Esophagus squamous epithelium (tissue), 5 donors: ENCODE results near the gene PAF1. TPM values are rescaled to one million over a fixed set of nuclear protein-coding genes. Genes with fewer than 3 reads are reported as not detected.
A peak's percentile ranks its signal among the peaks of the same experiment; 100 is the strongest.

Experiments used
- DNase-seq: peaks from one replicate; lab custom pipeline; 2025; lab: John Stamatoyannopoulos, UW
- H3K27ac ChIP-seq, 4 donors: fragments of 200-600 bp; sonication (generic); one replicate each; pipeline ENCODE4 v1.5.1; 2016 to 2019; ENCODE audit warnings: mild to moderate bottlenecking in 1 of 4
- H3K27me3 ChIP-seq, 4 donors: fragments of 200-600 bp; sonication (generic); 1 replicate in 3 of 4; 2 replicates in 1 of 4; pipeline versions ENCODE4 v1.5.1 to v1.6.0; 2017 to 2021; ENCODE audit warnings: antibody characterized with exemption in 1 of 4
- H3K36me3 ChIP-seq, 3 donors: fragments of 200-600 bp; sonication (generic); one replicate each; pipeline ENCODE4 v1.5.1; 2016 to 2019
- H3K4me1 ChIP-seq, 3 donors: fragments of 200-600 bp; sonication (generic); one replicate each; pipeline ENCODE4 v1.5.1; 2017 to 2019
- H3K4me3 ChIP-seq, 4 donors: fragments of 200-600 bp; sonication (generic); 1 replicate in 3 of 4; 2 replicates in 1 of 4; pipeline ENCODE4 v1.5.1; 2016 to 2019; ENCODE audit warnings: mild to moderate bottlenecking in 2 of 4, moderate library complexity in 1 of 4
- H3K9me3 ChIP-seq, 3 donors: fragments of 200-600 bp; sonication (generic); one replicate each; pipeline ENCODE4 v1.5.1; 2016 to 2019
- POLR2A ChIP-seq, 4 donors: fragments of 450-650 bp; IDR thresholded peaks; one replicate each; pipeline ENCODE4 v1.6.1; 2017; ENCODE audit warnings: antibody characterized with exemption in 4 of 4, mild to moderate bottlenecking in 4 of 4, moderate library complexity in 3 of 4
- WGBS, 2 donors: methylation state at CpG; one replicate each; pipeline ENCODE4 v1.1.5; 2018; 5-methylcytosine and 5-hydroxymethylcytosine counted together
- intact Hi-C: fragments of 100-400 bp; cut with DNase I; formaldehyde crosslinking; loops from one replicate; pipeline ENCODE4 v1.15.0; 2022
- total RNA-seq, 4 donors: library from RNA; depleted of rRNA; stranded (reverse); fragments of >200 nt; gene quantifications; one replicate each; pipeline ENCODE4 v1.1.0, GENCODE V29; 2016
- TF ChIP-seq, protein P1 (sequence below), 6 experiments: fragments of 450-650 bp in 4 of 6; fragments of 200-600 bp in 2 of 6; sonication (generic) in 2 of 6; IDR thresholded peaks; one replicate each; pipeline ENCODE4 v1.5.1; 2016 to 2019; ENCODE audit warnings: antibody characterized with exemption in 6 of 6, mild to moderate bottlenecking in 4 of 6, moderate library complexity in 4 of 6
- donor health status: DM: yes; HTN: yes; CAD: no.

The PAF1 gene
- total RNA-seq, 4 donors from 2014 or later = 35.4 to 53.6 (median 38.1) TPM

DNA sequence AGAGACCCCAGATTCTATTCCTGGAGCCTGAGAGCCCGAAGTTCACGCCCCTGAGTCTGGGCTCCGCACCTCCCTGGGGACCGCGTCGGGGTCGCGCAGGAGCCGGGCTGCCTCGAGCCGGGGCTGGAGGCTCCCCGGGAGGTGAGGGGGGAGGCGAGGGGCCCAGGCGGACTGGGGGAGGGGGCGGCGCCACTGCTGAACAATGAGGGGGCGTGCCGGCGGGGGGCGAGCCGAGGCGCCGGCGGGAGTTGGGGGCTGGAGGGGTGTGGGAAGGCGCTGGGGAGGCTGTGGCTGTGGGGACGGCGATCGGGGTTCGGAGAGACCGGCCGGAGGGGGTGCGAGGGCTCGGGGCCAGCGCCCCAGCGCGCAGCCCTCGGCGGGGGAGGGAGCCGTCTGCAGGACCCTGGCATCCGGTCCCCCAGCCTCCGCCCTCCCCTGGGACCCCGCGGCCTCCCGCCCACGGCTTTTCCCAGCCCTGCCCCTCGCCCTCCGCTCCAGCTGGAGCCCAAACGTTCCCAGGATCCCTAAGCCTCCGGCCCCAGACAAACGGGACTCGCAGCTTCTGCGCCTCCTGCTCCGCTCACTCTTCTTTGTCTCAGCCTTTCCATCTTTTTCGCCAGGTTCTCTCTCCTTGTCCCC is 22.5 kb upstream of the PAF1 start:
- intact Hi-C loops = no loop called here
- peaks cover 2 to 18% (median 3%) of the 10 kb centered on the region in 3 donors for H3K36me3 ChIP-seq
- no peaks in the 10 kb centered on the region for H3K27me3 ChIP-seq
- H3K27ac ChIP-seq = peak overlapping the region; percentile 99
- no peaks in the 10 kb centered on the region for H3K9me3 ChIP-seq
- DNase-seq = no peak
- peak overlapping the region; percentile 64 to 90 (median 79) for H3K4me3 ChIP-seq
- WGBS, 2 donors = 3 to 5% methylated on average over 9 to 12 of the region's 54 CpGs
- peaks cover 19 to 69% (median 32%) of the 10 kb centered on the region in 3 donors for H3K4me1 ChIP-seq
- peak in 1 of 4 donors; percentile 12 for TF ChIP-seq POLR2A (IDR thresholded peaks at IDR 0.05)
- TF ChIP-seq, protein P1, sequence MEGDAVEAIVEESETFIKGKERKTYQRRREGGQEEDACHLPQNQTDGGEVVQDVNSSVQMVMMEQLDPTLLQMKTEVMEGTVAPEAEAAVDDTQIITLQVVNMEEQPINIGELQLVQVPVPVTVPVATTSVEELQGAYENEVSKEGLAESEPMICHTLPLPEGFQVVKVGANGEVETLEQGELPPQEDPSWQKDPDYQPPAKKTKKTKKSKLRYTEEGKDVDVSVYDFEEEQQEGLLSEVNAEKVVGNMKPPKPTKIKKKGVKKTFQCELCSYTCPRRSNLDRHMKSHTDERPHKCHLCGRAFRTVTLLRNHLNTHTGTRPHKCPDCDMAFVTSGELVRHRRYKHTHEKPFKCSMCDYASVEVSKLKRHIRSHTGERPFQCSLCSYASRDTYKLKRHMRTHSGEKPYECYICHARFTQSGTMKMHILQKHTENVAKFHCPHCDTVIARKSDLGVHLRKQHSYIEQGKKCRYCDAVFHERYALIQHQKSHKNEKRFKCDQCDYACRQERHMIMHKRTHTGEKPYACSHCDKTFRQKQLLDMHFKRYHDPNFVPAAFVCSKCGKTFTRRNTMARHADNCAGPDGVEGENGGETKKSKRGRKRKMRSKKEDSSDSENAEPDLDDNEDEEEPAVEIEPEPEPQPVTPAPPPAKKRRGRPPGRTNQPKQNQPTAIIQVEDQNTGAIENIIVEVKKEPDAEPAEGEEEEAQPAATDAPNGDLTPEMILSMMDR (IDR thresholded peaks at IDR 0.05) = no peak

DNA sequence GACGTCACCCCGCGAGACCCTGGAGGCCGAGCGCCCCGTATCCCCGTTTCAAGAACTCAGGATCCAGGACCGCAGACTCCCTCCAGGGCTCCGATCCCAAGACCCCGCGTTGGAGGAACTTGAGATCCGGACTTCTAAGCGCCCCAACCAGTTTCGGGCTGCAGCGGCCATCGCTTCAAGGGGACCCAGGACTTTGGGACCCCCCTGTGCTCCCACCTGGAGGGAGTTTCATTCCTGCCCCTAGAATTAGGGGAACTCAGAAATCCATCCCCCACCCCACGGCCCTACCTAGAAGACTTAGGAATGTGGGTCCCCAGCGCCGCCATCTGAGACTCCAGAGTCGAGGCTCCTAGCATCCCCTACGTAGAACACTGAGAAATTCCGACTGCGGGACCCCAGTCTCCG is 22.0 kb upstream of the PAF1 start:
- intact Hi-C loops = no loop called here
- Histone ChIP-seq H3K36me3 (peaks cover 7 to 19% (median 9%) of the 10 kb centered on the region in 3 donors), H3K27me3 (no peaks in the 10 kb centered on the region), H3K4me1 (peaks cover 19 to 69% (median 32%) of the 10 kb centered on the region in 3 donors), H3K27ac (peak overlapping the region; percentile 99), H3K4me3 (peak overlapping the region; percentile 64 to 90 (median 79)), H3K9me3 (no peaks in the 10 kb centered on the region)
- 0% methylated on average over 5 of the region's 24 CpGs; no CpG with 5 or more reads in 1 of the 2 donors for WGBS, 2 donors
- no peak for DNase-seq
- TF ChIP-seq, protein P1 (IDR thresholded peaks at IDR 0.05) = no peak
- TF ChIP-seq POLR2A (IDR thresholded peaks at IDR 0.05) = peak in 1 of 4 donors; percentile 7

DNA sequence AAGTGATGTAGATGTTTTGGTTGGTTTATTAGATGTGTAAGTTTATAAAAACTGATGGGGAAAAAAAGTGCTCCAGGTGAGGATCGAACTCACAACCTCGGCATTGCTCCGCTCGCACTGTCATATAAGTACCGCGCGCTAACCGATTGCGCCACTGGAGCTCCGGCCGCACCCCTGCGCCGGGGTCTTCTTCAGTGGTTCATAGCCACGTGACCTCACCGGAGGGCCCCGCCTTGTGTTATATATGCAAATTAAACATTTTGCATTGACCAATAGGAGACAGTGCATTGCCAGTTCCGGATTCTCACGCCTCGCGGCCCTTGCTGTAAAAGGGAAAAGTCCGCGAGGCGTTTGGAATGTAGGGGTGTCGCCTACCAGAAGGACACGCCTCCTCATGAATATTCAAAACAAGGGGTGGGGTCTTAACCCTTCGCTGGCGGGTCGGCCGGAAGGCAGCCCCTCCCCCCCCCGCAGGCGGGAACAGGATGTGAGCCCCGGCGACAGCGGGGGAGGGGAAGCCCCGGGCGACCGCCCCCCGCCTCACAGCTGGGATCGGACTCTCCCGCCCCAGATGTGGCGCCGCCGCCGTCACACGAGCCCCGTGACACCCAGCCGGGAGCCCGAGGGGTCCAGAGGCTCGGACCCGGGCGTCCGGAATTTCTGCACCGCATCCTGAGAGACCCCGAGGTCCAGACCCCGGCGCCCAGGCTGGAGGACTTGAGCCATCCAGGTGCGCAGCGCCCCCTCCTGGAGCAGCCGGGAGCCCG is 21.4 kb upstream of the PAF1 start, which contains the start of gene PLEKHG2:
Gene PLEKHG2, plus strand, starts transcription at position 570 of the 767 bp plus-strand sequence. CDS start 1,418 bp downstream, outside the sequence.
- TF ChIP-seq POLR2A (IDR thresholded peaks at IDR 0.05) = peak in 3 of 4 donors; percentile 56 to 97 (median 78)
- TF ChIP-seq, protein P1 (IDR thresholded peaks at IDR 0.05) = peak; percentile 75 to 94 (median 90)
- WGBS, 2 donors = 0 to 2% methylated on average over 13 to 16 of the region's 60 CpGs
- peak within 1 kb of the TSS; percentile 99 for H3K27ac ChIP-seq
- H3K27me3 ChIP-seq = no peaks in the 10 kb centered on the region
- DNase-seq = peak; percentile 96
- peaks cover 11 to 19% (median 15%) of the 10 kb centered on the region in 3 donors for H3K36me3 ChIP-seq
- no peaks in the 10 kb centered on the region for H3K9me3 ChIP-seq
- peak within 1 kb of the TSS; percentile 64 to 90 (median 79) for H3K4me3 ChIP-seq
- intact Hi-C loops = no loop called here
- H3K4me1 ChIP-seq = peaks cover 19 to 69% (median 32%) of the 10 kb centered on the region in 3 donors

DNA sequence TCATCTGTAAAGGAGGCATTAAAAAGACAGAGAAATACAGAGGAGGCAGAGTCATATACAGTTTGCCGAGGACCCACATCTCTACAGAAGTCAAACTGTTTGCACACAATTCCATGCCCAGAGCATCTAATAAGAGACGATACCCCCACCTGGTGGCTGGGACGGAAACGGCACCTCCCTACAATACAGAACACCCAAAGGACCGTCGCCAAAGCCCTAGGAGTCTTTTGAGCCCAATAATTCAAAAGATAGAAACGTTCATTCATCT is 20.9 kb upstream of the PAF1 start:
- 0 to 1% methylated on average over 7 of the region's 7 CpGs for WGBS, 2 donors
- Histone ChIP-seq H3K9me3 (no peaks in the 10 kb centered on the region), H3K27ac (peak overlapping the region; percentile 99), H3K4me3 (peak overlapping the region in 3 of 4 donors; percentile 76 to 90 (median 82)), H3K36me3 (peaks cover 11 to 21% (median 19%) of the 10 kb centered on the region in 3 donors), H3K4me1 (peaks cover 19 to 67% (median 32%) of the 10 kb centered on the region in 3 donors), H3K27me3 (no peaks in the 10 kb centered on the region)
- peak; percentile 70 for DNase-seq
- TF ChIP-seq, protein P1 (IDR thresholded peaks at IDR 0.05) = peak; percentile 87 to 100 (median 98)
- TF ChIP-seq POLR2A (IDR thresholded peaks at IDR 0.05) = no peak
- intact Hi-C loops = no loop called here
